KMS-11 (cell line): ENCODE results near the gene DONSON.

Experiments used
- H2AFZ ChIP-seq: fragments of 200-600 bp; sonication (generic); 2 replicates; pipeline ENCODE4 v1.6.1; 2016; ENCODE audit warnings: antibody characterized with exemption, mixed run types, low read depth
- H3K27ac ChIP-seq: fragments of 200-600 bp; sonication (generic); 2 replicates; pipeline ENCODE4 v1.6.1; 2016; ENCODE audit warnings: mild to moderate bottlenecking, mixed run types
- H3K27me3 ChIP-seq: fragments of 200-600 bp; sonication (generic); 2 replicates; pipeline ENCODE4 v1.6.1; 2017; ENCODE audit warnings: mild to moderate bottlenecking, low read depth, mixed run types, moderate library complexity; ENCODE audit not compliant: insufficient read depth
- H3K36me3 ChIP-seq: fragments of 200-600 bp; sonication (generic); 2 replicates; pipeline ENCODE4 v1.6.1; 2017; ENCODE audit warnings: mild to moderate bottlenecking, mixed run types; ENCODE audit not compliant: insufficient read depth
- H3K4me1 ChIP-seq: fragments of 200-600 bp; sonication (generic); 2 replicates; pipeline ENCODE4 v1.6.1; 2016; ENCODE audit warnings: mild to moderate bottlenecking, low read depth, mixed run types; ENCODE audit not compliant: poor library complexity, severe bottlenecking
- H3K4me2 ChIP-seq: fragments of 200-600 bp; sonication (generic); 2 replicates; pipeline ENCODE4 v1.7.0; 2016; ENCODE audit warnings: mild to moderate bottlenecking, mixed run types
- H3K4me3 ChIP-seq: fragments of 200-600 bp; sonication (generic); IDR thresholded peaks from 2 replicates; pipeline ENCODE4 v1.6.1; 2017; ENCODE audit warnings: low read depth, low read length, mixed read lengths; ENCODE audit not compliant: insufficient read depth
- H3K79me2 ChIP-seq: fragments of 200-600 bp; sonication (generic); 2 replicates; pipeline ENCODE4 v1.6.1; 2016; ENCODE audit warnings: low read depth, mixed run types; ENCODE audit not compliant: insufficient read depth
- H3K9ac ChIP-seq: fragments of 200-600 bp; sonication (generic); 2 replicates; pipeline ENCODE4 v1.6.1; 2016; ENCODE audit warnings: mild to moderate bottlenecking, mixed run types
- H4K20me1 ChIP-seq: fragments of 200-600 bp; sonication (generic); 2 replicates; pipeline ENCODE4 v1.6.1; 2016; ENCODE audit warnings: mild to moderate bottlenecking, mixed run types; ENCODE audit not compliant: insufficient read depth
- CTCF ChIP-seq: fragments of 200-600 bp; sonication (generic); conservative IDR thresholded peaks from 2 replicates; pipeline ENCODE4 v1.6.1; 2017; ENCODE audit warnings: low read depth, mild to moderate bottlenecking, antibody characterized with exemption, low read length, moderate library complexity, mixed read lengths

The DONSON gene

GRCh38 chr21:33560965-33561364, 27.5 kb downstream of the DONSON start:
- Histone ChIP-seq H3K4me2 (no peak overlapping the region), H3K4me3 (no peak overlapping the region), H3K4me1 (no peaks in the 10 kb centered on the region), H4K20me1 (peaks cover 5% of the 10 kb centered on the region), H3K9ac (no peak overlapping the region), H3K27ac (no peak overlapping the region), H3K79me2 (peaks cover 43% of the 10 kb centered on the region), H3K27me3 (no peaks in the 10 kb centered on the region), H3K36me3 (peaks cover 21% of the 10 kb centered on the region; the same call in 1 of the 2 replicates), H2AFZ (no peak overlapping the region)
- TF ChIP-seq CTCF: no peak

DNA sequence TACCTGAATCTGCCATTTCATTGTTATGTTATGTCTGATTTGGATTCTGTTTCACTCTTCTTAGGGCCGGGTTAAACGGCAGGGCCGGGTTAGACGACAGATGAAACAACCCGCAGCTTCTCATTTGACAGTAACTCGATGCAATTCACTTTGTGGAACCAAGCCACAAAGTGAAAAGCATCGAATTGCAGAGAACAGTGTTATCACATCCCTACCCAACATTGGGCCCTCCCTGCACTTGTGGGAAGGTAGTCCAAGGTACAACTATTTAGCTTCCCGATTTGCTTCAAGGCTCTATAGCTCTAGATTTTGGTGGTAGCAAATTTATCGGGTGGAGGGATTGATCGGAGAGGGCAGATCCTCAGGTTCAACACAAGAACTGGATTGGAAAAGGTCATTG, 28.7 kb downstream of the DONSON start:
- Histone ChIP-seq H2AFZ (no peak overlapping the region), H4K20me1 (peaks cover 13% of the 10 kb centered on the region), H3K79me2 (peaks cover 52% of the 10 kb centered on the region), H3K4me3 (no peak overlapping the region), H3K36me3 (peaks cover 29% of the 10 kb centered on the region; the same call in 1 of the 2 replicates), H3K4me2 (no peak overlapping the region), H3K9ac (no peak overlapping the region), H3K27me3 (no peaks in the 10 kb centered on the region), H3K27ac (no peak overlapping the region), H3K4me1 (no peaks in the 10 kb centered on the region)
- no peak for TF ChIP-seq CTCF

DNA sequence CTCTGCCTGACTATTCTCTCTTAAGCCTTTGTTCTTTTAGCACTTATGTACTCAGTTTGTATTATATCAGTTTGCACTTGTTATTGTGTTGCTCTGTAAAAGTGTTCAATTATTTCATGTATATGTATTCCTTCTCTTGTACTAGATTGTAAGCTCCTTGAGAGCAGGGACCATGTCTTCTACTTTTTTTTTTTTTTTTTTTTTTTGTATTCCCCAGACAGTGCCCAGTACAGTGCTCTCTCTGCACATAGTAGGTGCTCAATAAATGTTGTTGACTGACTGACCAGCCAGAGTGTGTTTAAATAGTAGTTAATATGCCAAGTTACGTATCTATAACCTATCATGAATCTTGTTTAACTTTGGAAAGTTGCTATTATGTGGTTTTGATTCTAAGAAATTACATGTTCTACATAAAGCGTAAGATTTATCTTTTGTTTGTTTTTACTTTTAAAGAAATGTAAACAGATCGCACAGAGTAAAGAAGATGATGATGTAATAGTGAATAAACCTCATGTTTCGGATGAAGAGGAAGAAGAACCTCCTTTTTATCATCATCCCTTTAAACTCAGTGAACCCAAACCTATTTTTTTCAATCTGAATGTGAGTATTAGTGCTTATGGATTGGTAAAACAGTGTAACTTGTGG, 29.6 kb downstream of the DONSON start:
- Histone ChIP-seq H3K36me3 (peaks cover 32% of the 10 kb centered on the region; the same call in 1 of the 2 replicates), H3K9ac (no peak overlapping the region), H3K27ac (no peak overlapping the region), H3K79me2 (peaks cover 61% of the 10 kb centered on the region), H3K4me3 (no peak overlapping the region), H4K20me1 (peaks cover 13% of the 10 kb centered on the region), H2AFZ (no peak overlapping the region), H3K4me1 (no peaks in the 10 kb centered on the region), H3K27me3 (no peaks in the 10 kb centered on the region), H3K4me2 (no peak overlapping the region)
- no peak for TF ChIP-seq CTCF

DNA sequence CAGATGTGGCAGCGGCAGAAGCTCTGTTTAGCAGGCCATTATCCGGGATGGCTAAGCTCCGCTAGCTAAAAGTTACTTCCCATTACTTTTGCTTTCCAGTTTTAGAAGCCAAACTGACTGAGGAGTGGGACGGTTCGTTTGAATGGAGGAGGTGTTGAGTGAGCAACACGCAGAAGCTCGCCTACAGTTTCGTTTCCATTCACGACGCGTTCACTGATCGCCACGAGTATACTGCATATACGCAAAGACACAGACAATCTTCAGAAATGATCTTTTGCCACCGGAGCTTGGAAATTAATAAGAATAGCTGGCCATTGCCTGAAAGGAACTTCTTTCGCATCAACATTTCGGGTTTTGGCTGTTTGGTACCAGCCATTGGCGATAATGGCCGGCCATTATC, 31.0 kb downstream of the DONSON start:
- Histone ChIP-seq H3K27me3 (no peaks in the 10 kb centered on the region), H3K27ac (no peak overlapping the region), H3K4me1 (no peaks in the 10 kb centered on the region), H3K9ac (no peak overlapping the region), H3K79me2 (peaks cover 75% of the 10 kb centered on the region), H3K4me3 (no peak overlapping the region), H3K36me3 (peaks cover 44% of the 10 kb centered on the region; the same call in 1 of the 2 replicates), H2AFZ (no peak overlapping the region), H3K4me2 (no peak overlapping the region), H4K20me1 (peaks cover 25% of the 10 kb centered on the region)
- no peak for TF ChIP-seq CTCF
